ENCODE measurements around the gene HIRIP3. TPM values are rescaled to one million over a fixed set of nuclear protein-coding genes. Genes with fewer than 3 reads are reported as not detected.

HIRIP3 gene
- polyA plus RNA-seq, 2 of the 4 experiments (the other 2 are of a cell fraction): 11.5 to 16.7 TPM

GRCh38 chr16:30028438-30029076 is 33.1 kb upstream of the HIRIP3 start:
- Histone ChIP-seq H3K9me3 (no peaks in the 10 kb centered on the region), H3K4me3 (no peak overlapping the region), H3K27ac (no peak overlapping the region), H3K4me2 (no peak overlapping the region), H3K4me1 (0 out of 3 replicates have a peak, but pooled peaks cover 7% of the 10 kb centered on the region)
- FAIRE-seq: no peak
- no peak for TF ChIP-seq FOSB (CRISPR knock-in tag; IDR thresholded peaks at IDR 0.05)
- TF ChIP-seq CHD4 (IDR thresholded peaks at IDR 0.05; ENCODE audit: borderline replicate concordance): no peak
- TF ChIP-seq, protein P1, sequence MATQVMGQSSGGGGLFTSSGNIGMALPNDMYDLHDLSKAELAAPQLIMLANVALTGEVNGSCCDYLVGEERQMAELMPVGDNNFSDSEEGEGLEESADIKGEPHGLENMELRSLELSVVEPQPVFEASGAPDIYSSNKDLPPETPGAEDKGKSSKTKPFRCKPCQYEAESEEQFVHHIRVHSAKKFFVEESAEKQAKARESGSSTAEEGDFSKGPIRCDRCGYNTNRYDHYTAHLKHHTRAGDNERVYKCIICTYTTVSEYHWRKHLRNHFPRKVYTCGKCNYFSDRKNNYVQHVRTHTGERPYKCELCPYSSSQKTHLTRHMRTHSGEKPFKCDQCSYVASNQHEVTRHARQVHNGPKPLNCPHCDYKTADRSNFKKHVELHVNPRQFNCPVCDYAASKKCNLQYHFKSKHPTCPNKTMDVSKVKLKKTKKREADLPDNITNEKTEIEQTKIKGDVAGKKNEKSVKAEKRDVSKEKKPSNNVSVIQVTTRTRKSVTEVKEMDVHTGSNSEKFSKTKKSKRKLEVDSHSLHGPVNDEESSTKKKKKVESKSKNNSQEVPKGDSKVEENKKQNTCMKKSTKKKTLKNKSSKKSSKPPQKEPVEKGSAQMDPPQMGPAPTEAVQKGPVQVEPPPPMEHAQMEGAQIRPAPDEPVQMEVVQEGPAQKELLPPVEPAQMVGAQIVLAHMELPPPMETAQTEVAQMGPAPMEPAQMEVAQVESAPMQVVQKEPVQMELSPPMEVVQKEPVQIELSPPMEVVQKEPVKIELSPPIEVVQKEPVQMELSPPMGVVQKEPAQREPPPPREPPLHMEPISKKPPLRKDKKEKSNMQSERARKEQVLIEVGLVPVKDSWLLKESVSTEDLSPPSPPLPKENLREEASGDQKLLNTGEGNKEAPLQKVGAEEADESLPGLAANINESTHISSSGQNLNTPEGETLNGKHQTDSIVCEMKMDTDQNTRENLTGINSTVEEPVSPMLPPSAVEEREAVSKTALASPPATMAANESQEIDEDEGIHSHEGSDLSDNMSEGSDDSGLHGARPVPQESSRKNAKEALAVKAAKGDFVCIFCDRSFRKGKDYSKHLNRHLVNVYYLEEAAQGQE (IDR thresholded peaks at IDR 0.05): peak; percentile 91
- no peak for TF ChIP-seq JUNB (IDR thresholded peaks at IDR 0.05)
- TF ChIP-seq KDM1A (IDR thresholded peaks at IDR 0.05; ENCODE audit: low read depth): no peak
- TF ChIP-seq SREBF2 (IDR thresholded peaks at IDR 0.05): no peak
- TF ChIP-seq ZFP36 (IDR thresholded peaks at IDR 0.05; ENCODE audit: borderline replicate concordance, partially characterized antibody): no peak
- TF ChIP-seq HOXA7 (CRISPR knock-in tag; IDR thresholded peaks at IDR 0.05): no peak
- POLR2A ChIA-PET: no interaction called here
- ATAC-seq: peak in 1 of 2 experiments; percentile 33; a peak in 4 of 6 replicates
- CTCF ChIA-PET: interaction anchor here (0.6 to 0.8 kb wide), 4 partner anchors 13 to 127 kb away, joined by 3 to 4 read pairs (median 3); no protein-coding TSS in a partner anchor
- 29% methylated on average over 18 of the region's 18 CpGs for whole genome bisulfite sequencing (ENCODE audit: missing lambda C conversion rate)
- DNase-seq (ENCODE audit: low read depth in 1 of 2, low spot score in 1 of 2): no peak

GRCh38 chr16:30027588-30028437 is 32.4 kb upstream of the HIRIP3 start:
- no peak overlapping the region for H3K27ac ChIP-seq
- FAIRE-seq: no peak
- 48% methylated on average over 12 of the region's 13 CpGs for WGBS (ENCODE audit: missing lambda C conversion rate)
- no peak overlapping the region for H3K4me2 ChIP-seq
- POLR2A ChIA-PET: no interaction called here
- H3K9me3 ChIP-seq: no peaks in the 10 kb centered on the region
- no peak overlapping the region for H3K4me3 ChIP-seq
- CTCF ChIA-PET: interaction anchor here (0.6 to 0.8 kb wide), 4 partner anchors 12 to 126 kb away, joined by 3 to 4 read pairs (median 3); no protein-coding TSS in a partner anchor
- TF ChIP-seq MAX (IDR thresholded peaks at IDR 0.05) (no peak), MAFK (IDR thresholded peaks at IDR 0.05; ENCODE audit: partially characterized antibody) (peak; percentile 4)
- ATAC-seq: peak; percentile 18 to 28; a peak in 4 of 6 replicates
- DNase-seq (ENCODE audit: low read depth in 1 of 2, low spot score in 1 of 2): no peak
- 0 out of 3 replicates have a peak, but pooled peaks cover 7% of the 10 kb centered on the region for H3K4me1 ChIP-seq

- Histone ChIP-seq H3K27ac (no peak overlapping the region), H3K9me3 (no peaks in the 10 kb centered on the region), H3K4me3 (no peak overlapping the region), H3K4me2 (no peak overlapping the region), H3K4me1 (0 out of 3 replicates have a peak, but pooled peaks cover 6% of the 10 kb centered on the region)
- no peak for TF ChIP-seq SMC3 (IDR thresholded peaks at IDR 0.05)
- TF ChIP-seq, protein P2, sequence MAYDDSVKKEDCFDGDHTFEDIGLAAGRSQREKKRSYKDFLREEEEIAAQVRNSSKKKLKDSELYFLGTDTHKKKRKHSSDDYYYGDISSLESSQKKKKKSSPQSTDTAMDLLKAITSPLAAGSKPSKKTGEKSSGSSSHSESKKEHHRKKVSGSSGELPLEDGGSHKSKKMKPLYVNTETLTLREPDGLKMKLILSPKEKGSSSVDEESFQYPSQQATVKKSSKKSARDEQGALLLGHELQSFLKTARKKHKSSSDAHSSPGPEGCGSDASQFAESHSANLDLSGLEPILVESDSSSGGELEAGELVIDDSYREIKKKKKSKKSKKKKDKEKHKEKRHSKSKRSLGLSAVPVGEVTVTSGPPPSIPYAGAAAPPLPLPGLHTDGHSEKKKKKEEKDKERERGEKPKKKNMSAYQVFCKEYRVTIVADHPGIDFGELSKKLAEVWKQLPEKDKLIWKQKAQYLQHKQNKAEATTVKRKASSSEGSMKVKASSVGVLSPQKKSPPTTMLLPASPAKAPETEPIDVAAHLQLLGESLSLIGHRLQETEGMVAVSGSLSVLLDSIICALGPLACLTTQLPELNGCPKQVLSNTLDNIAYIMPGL (CRISPR knock-in tag; IDR thresholded peaks at IDR 0.05; ENCODE audit: borderline replicate concordance): no peak
- TF ChIP-seq FOSB (CRISPR knock-in tag; IDR thresholded peaks at IDR 0.05): no peak
- no peak for TF ChIP-seq RAD21 (conservative IDR thresholded peaks at IDR 0.05 in 1 of 2, IDR thresholded peaks at IDR 0.05 in 1 of 2)
- no peak for TF ChIP-seq HDAC2 (IDR thresholded peaks at IDR 0.05)
- TF ChIP-seq FOXS1 (CRISPR knock-in tag; IDR thresholded peaks at IDR 0.05): no peak
- no peak for TF ChIP-seq TFCP2L1 (CRISPR knock-in tag; IDR thresholded peaks at IDR 0.05)
- TF ChIP-seq E2F6 (IDR thresholded peaks at IDR 0.05; ENCODE audit: borderline replicate concordance, low read depth): no peak
- TF ChIP-seq BHLHE40 (IDR thresholded peaks at IDR 0.05; ENCODE audit: low read depth, low read length): no peak
- no peak for TF ChIP-seq HEYL (CRISPR knock-in tag; IDR thresholded peaks at IDR 0.05)
- no peak for TF ChIP-seq MAFK (IDR thresholded peaks at IDR 0.05; ENCODE audit: partially characterized antibody)
- DNase-seq (ENCODE audit: low read depth in 1 of 2, low spot score in 1 of 2) (no peak), FAIRE-seq (no peak), ATAC-seq (no peak)
- ChIA-PET CTCF (interaction anchor here (1.1 kb wide), 1 partner anchor 21 kb away, joined by 3 read pairs; no protein-coding TSS in a partner anchor), POLR2A (interaction anchor here (0.6 kb wide), 1 partner anchor 64 kb away, joined by 3 read pairs; no protein-coding TSS in a partner anchor)
- 68% methylated on average over 8 of the region's 18 CpGs for WGBS (ENCODE audit: missing lambda C conversion rate)
These were observed 31.0 kb upstream of the HIRIP3 start for GRCh38 chr16:30026449-30026848.
